Lung (tissue), 12 donors: ENCODE measurements around the gene BTBD8. TPM values are rescaled to one million over a fixed set of nuclear protein-coding genes. Genes with fewer than 3 reads are reported as not detected.

ENCODE experiments used
- ATAC-seq: fragments of 200-7000 bp; cut with Tn5 transposase; one replicate; pipeline ENCODE4 v1.9.1; 2020; ENCODE audit warnings: moderate number of reproducible peaks; ENCODE audit not compliant: insufficient read depth, low FRiP score
- DNase-seq, 3 donors: peaks; one replicate each; pipeline ENCODE4 v3.0.0-alpha.2; 2013 to 2017
- H3K27ac ChIP-seq, 2 donors: one replicate each; pipeline ENCODE4 v1.5.1; 2013; ENCODE audit warnings: mild to moderate bottlenecking in 2 of 2, moderate library complexity in 2 of 2, control low read depth in 1 of 2, inconsistent platforms in 1 of 2, low read depth in 1 of 2, low read length in 1 of 2
- H3K27me3 ChIP-seq, 3 donors: one replicate each; pipeline ENCODE4 v1.5.1; 2013; ENCODE audit warnings: low read length in 2 of 3; ENCODE audit not compliant: control insufficient read depth in 3 of 3, insufficient read depth in 3 of 3
- H3K36me3 ChIP-seq, 4 donors: one replicate each; pipeline ENCODE4 v1.5.1; 2013; ENCODE audit warnings: low read length in 4 of 4, mild to moderate bottlenecking in 1 of 4, moderate library complexity in 1 of 4; ENCODE audit not compliant: control insufficient read depth in 4 of 4, insufficient read depth in 4 of 4
- H3K4me1 ChIP-seq, 5 donors: one replicate each; pipeline ENCODE4 v1.5.1; 2013; ENCODE audit warnings: low read length in 5 of 5, mild to moderate bottlenecking in 2 of 5, moderate library complexity in 1 of 5; ENCODE audit not compliant: control insufficient read depth in 5 of 5, insufficient read depth in 5 of 5
- H3K4me3 ChIP-seq: one replicate; pipeline ENCODE4 v1.5.1; 2013; ENCODE audit warnings: mild to moderate bottlenecking, control low read depth, moderate library complexity
- H3K9ac ChIP-seq, 2 donors: one replicate each; pipeline ENCODE4 v1.5.1; 2013; ENCODE audit warnings: low read length in 2 of 2, control low read depth in 1 of 2; ENCODE audit not compliant: insufficient read depth in 1 of 2
- H3K9me3 ChIP-seq, 4 donors: one replicate each; pipeline ENCODE4 v1.5.1; 2013; ENCODE audit warnings: low read length in 3 of 4, mild to moderate bottlenecking in 1 of 4, moderate library complexity in 1 of 4; ENCODE audit not compliant: control insufficient read depth in 4 of 4, insufficient read depth in 3 of 4
- WGBS, 2 donors: extraction: QIAGEN DNeasy Blood & Tissue Kit; methylation state at CpG; one replicate each; pipeline ENCODE4 v1.1.7; 2013; 5-methylcytosine and 5-hydroxymethylcytosine counted together
- polyA plus RNA-seq, 2 donors: library from polyadenylated mRNA; stranded (reverse); fragments of 200-250 nt; gene quantifications; one replicate each; pipeline ENCODE4 v1.2.1, GENCODE V29; 2013
- total RNA-seq, 2 donors: library from RNA; depleted of rRNA in 1 of 2; stranded (reverse); fragments of >200 nt in 1 of 2; gene quantifications; one replicate each; pipeline ENCODE4 v1.2.1, GENCODE V29; 2014 to 2021
- TF ChIP-seq, protein P1 (sequence below): IDR thresholded peaks from 2 replicates; pipeline ENCODE4 v1.5.1; 2012; ENCODE audit warnings: mild to moderate bottlenecking; ENCODE audit errors: control extremely low read depth, extremely low read depth
- donor health status: control.
- donor health status: control.
- donor health status: Bipolar disorder and iron deficiency.
- donor health status: healthy.
- donor health status: DM: yes; HTN: yes; CAD: no.

BTBD8 gene
- total and polyA plus RNA-seq, 4 donors, result 0.58 to 14.1 (median 2.1) TPM

DNA sequence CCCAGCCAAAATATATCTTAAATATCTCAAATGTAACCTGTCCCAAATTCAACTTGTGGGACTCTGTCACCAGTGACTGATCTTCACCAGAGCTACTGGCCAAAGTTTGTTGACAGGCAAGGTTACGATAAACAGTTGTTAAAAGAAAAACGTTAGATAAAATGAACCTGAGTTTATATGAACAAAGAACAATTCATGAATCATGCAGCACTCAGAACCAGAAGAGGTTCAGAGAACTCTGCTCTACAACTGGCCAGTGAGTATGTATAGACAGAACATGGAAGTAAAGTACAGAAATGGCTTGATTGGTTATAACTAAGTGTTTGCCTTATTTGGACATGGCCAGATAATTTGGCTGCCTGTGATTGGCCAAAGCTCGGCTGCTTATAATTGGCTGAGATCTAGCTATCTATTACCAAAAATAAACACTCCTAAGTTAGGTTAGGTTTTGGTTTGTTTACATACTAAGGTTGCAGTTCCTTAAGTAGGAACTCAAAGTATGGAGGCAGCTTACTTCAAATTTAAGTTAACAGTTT lies 25.5 kb downstream of the BTBD8 start:
- Histone ChIP-seq H3K27ac (no peak overlapping the region), H3K4me1 (peaks cover 0 to 7% (median 0%) of the 10 kb centered on the region in 5 donors), H3K9me3 (no peaks in the 10 kb centered on the region), H3K27me3 (no peaks in the 10 kb centered on the region), H3K36me3 (peaks cover 2 to 9% (median 5%) of the 10 kb centered on the region in 4 donors), H3K4me3 (no peak overlapping the region), H3K9ac (no peak overlapping the region)
- DNase-seq (no peak), ATAC-seq (no peak)
- TF ChIP-seq, protein P1, sequence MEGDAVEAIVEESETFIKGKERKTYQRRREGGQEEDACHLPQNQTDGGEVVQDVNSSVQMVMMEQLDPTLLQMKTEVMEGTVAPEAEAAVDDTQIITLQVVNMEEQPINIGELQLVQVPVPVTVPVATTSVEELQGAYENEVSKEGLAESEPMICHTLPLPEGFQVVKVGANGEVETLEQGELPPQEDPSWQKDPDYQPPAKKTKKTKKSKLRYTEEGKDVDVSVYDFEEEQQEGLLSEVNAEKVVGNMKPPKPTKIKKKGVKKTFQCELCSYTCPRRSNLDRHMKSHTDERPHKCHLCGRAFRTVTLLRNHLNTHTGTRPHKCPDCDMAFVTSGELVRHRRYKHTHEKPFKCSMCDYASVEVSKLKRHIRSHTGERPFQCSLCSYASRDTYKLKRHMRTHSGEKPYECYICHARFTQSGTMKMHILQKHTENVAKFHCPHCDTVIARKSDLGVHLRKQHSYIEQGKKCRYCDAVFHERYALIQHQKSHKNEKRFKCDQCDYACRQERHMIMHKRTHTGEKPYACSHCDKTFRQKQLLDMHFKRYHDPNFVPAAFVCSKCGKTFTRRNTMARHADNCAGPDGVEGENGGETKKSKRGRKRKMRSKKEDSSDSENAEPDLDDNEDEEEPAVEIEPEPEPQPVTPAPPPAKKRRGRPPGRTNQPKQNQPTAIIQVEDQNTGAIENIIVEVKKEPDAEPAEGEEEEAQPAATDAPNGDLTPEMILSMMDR, result no peak
- WGBS, 2 donors, result 87 to 93% methylated on average over 3 of the region's 3 CpGs

DNA sequence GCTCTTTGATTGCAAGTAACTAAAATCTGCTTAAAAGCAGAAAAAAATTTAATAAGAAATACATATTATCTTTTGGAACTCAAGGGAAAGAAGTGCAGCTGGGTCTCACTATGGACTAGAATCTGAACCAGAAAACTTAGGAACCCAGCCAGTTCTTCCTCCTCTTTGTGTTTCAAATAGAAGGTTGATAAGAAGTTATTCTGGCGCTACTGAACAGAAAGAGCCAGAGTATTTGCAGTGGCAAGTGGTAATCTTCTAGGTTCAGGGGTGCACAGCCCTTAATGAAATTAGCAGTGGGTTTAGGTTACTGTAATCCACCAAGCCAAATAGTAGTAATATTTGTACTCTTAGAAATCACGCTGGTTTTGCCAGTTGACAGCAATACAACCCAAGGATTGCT lies 28.5 kb downstream of the BTBD8 start:
- Histone ChIP-seq H3K27ac (no peak overlapping the region), H3K36me3 (peaks cover 0 to 5% (median 3%) of the 10 kb centered on the region in 4 donors), H3K9me3 (no peaks in the 10 kb centered on the region), H3K4me3 (no peak overlapping the region), H3K27me3 (no peaks in the 10 kb centered on the region), H3K9ac (no peak overlapping the region), H3K4me1 (peaks cover 0 to 7% (median 0%) of the 10 kb centered on the region in 5 donors)
- no peak for DNase-seq
- WGBS, 2 donors, result 94 to 98% methylated on average over 2 of the region's 2 CpGs
- no peak for ATAC-seq
- TF ChIP-seq, protein P1, result no peak

DNA sequence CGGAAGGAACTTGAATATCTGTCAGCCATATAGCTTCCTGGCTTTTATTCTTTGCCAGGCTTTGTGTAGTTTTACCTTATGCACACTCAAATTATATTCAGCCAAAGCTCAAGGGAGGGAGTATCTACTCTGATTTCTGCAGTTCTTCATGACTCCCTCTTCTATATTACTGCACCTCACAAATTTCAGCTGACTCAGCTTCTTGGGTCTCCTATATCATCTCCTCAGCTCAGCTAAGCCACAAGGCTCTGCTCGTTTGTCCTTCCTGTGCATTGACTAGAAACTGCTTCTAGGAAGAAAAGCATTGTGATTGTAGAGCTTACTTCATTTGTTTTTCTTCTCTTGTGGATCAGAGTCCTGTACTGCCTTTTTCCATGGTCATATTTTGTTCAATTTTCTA lies 37.4 kb downstream of the BTBD8 start:
- H3K27me3 ChIP-seq, result no peaks in the 10 kb centered on the region
- no peaks in the 10 kb centered on the region for H3K9me3 ChIP-seq
- TF ChIP-seq, protein P1, result no peak
- DNase-seq (peak in 1 of 3 donors; percentile 10), ATAC-seq (no peak)
- no peak overlapping the region for H3K27ac ChIP-seq
- H3K36me3 ChIP-seq, result peaks cover 0 to 3% (median 2%) of the 10 kb centered on the region in 4 donors
- H3K9ac ChIP-seq, result no peak overlapping the region
- H3K4me3 ChIP-seq, result no peak overlapping the region
- no peaks in the 10 kb centered on the region for H3K4me1 ChIP-seq
- 23 to 53% methylated on average over 2 of the region's 2 CpGs for WGBS, 2 donors

DNA sequence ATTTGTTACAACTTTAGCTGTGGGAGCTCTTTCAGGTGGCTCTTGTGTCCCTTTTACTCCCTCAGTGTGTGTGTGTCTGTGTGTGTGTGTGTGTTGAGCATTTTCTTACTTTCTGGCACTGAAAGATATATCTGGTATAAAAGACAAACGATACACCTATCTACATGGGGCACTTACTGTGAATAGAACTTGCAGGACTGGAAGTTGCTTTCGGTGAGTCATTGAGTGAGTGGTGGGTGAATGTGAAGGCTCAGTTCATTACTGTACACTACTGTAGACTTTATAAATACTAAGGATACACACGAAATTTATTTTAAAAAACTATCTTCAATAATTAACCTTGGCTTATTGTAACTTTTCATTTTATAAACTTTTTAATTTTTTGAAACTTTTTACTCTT lies 38.7 kb downstream of the BTBD8 start:
- no peak for ATAC-seq
- Histone ChIP-seq H3K9me3 (no peaks in the 10 kb centered on the region), H3K4me1 (no peaks in the 10 kb centered on the region), H3K27me3 (no peaks in the 10 kb centered on the region), H3K36me3 (peaks cover 0 to 3% (median 2%) of the 10 kb centered on the region in 4 donors), H3K27ac (no peak overlapping the region), H3K9ac (no peak overlapping the region), H3K4me3 (no peak overlapping the region)
- TF ChIP-seq, protein P1, result no peak
- DNase-seq, result no peak
- 78 to 92% methylated on average over 3 of the region's 3 CpGs for WGBS, 2 donors
